Thyroid gland (tissue), 4 donors: Measurements from ENCODE around the gene ATP2B1.

Experiments
- CTCF ChIP-seq, 6 experiments: fragments of 200-600 bp in 3 of 6; fragments of 450-650 bp in 3 of 6; sonication (generic) in 3 of 6; IDR thresholded peaks; one replicate each; pipeline ENCODE4 v1.5.1; 2016 to 2019; ENCODE audit warnings: antibody characterized with exemption in 6 of 6, mild to moderate bottlenecking in 2 of 6, inconsistent platforms in 1 of 6, moderate library complexity in 1 of 6
- POLR2A ChIP-seq, 2 donors: fragments of 450-650 bp; IDR thresholded peaks; one replicate each; pipeline ENCODE4 v1.6.1; 2017; ENCODE audit warnings: antibody characterized with exemption in 2 of 2, mild to moderate bottlenecking in 2 of 2, moderate library complexity in 1 of 2

DNA sequence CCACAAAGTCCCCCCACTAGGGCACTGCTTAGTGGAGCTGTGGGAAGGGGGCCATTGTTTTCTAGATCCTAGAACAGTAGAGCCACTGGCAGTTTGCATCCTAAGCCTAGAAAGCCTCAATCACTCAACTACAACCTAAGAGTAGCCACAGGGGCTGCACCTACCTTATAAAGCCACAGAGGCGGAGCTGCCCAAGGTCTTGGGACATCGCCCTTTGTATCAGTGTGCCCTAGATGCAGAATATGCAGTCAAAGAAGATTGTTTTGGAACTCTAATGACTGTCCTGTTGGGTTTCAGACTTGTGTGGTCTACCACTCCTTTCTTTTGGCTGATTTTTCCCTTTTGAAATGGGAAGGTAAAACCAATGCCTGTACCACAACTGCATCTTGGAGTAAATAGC is 59.5 kb downstream of the ATP2B1 start:
- no peak for TF ChIP-seq CTCF (IDR thresholded peaks at IDR 0.05)
- TF ChIP-seq POLR2A (IDR thresholded peaks at IDR 0.05), result no peak
